ENCODE data around the gene MAP4K5.

DNA sequence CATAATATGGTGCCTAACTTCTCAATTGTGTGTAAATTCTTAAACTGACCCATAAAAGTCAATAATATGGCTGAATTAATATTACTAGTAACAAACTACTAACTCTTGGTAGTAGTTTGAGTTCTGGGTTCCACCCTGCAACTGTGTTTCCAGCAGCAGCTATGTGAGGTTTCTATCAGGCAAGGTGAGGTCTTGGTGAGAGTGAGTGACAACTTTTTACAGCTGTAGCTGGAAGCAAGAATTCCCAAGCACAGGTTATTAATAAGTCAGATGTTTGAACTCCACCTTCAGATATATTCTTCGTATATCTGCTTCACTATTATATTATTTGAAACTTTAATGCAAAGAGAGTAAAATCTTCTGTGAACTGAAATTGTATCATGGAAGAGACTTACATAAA, 43.8 kb downstream of the MAP4K5 start:
- TF ChIP-seq NR2C2 (CRISPR knock-in tag; IDR thresholded peaks at IDR 0.05): no peak
- TF ChIP-seq, protein P1, sequence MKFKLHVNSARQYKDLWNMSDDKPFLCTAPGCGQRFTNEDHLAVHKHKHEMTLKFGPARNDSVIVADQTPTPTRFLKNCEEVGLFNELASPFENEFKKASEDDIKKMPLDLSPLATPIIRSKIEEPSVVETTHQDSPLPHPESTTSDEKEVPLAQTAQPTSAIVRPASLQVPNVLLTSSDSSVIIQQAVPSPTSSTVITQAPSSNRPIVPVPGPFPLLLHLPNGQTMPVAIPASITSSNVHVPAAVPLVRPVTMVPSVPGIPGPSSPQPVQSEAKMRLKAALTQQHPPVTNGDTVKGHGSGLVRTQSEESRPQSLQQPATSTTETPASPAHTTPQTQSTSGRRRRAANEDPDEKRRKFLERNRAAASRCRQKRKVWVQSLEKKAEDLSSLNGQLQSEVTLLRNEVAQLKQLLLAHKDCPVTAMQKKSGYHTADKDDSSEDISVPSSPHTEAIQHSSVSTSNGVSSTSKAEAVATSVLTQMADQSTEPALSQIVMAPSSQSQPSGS (CRISPR knock-in tag; IDR thresholded peaks at IDR 0.05; ENCODE audit: borderline replicate concordance, low read depth): no peak
- no peak for TF ChIP-seq ZNF416 (CRISPR knock-in tag; IDR thresholded peaks at IDR 0.05)
- TF ChIP-seq, protein P2, sequence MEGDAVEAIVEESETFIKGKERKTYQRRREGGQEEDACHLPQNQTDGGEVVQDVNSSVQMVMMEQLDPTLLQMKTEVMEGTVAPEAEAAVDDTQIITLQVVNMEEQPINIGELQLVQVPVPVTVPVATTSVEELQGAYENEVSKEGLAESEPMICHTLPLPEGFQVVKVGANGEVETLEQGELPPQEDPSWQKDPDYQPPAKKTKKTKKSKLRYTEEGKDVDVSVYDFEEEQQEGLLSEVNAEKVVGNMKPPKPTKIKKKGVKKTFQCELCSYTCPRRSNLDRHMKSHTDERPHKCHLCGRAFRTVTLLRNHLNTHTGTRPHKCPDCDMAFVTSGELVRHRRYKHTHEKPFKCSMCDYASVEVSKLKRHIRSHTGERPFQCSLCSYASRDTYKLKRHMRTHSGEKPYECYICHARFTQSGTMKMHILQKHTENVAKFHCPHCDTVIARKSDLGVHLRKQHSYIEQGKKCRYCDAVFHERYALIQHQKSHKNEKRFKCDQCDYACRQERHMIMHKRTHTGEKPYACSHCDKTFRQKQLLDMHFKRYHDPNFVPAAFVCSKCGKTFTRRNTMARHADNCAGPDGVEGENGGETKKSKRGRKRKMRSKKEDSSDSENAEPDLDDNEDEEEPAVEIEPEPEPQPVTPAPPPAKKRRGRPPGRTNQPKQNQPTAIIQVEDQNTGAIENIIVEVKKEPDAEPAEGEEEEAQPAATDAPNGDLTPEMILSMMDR (IDR thresholded peaks at IDR 0.05): no peak
- TF ChIP-seq NR3C1 (CRISPR knock-in tag; conservative IDR thresholded peaks at IDR 0.05; ENCODE audit: low read depth): no peak
- TF ChIP-seq, protein P3, sequence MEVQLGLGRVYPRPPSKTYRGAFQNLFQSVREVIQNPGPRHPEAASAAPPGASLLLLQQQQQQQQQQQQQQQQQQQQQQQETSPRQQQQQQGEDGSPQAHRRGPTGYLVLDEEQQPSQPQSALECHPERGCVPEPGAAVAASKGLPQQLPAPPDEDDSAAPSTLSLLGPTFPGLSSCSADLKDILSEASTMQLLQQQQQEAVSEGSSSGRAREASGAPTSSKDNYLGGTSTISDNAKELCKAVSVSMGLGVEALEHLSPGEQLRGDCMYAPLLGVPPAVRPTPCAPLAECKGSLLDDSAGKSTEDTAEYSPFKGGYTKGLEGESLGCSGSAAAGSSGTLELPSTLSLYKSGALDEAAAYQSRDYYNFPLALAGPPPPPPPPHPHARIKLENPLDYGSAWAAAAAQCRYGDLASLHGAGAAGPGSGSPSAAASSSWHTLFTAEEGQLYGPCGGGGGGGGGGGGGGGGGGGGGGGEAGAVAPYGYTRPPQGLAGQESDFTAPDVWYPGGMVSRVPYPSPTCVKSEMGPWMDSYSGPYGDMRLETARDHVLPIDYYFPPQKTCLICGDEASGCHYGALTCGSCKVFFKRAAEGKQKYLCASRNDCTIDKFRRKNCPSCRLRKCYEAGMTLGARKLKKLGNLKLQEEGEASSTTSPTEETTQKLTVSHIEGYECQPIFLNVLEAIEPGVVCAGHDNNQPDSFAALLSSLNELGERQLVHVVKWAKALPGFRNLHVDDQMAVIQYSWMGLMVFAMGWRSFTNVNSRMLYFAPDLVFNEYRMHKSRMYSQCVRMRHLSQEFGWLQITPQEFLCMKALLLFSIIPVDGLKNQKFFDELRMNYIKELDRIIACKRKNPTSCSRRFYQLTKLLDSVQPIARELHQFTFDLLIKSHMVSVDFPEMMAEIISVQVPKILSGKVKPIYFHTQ (CRISPR knock-in tag; IDR thresholded peaks at IDR 0.05): no peak
